Measurements from ENCODE around the gene DNAH8. TPM values are rescaled to one million over a fixed set of nuclear protein-coding genes. Genes with fewer than 3 reads are reported as not detected.

The DNAH8 gene
- polyA plus RNA-seq, 3 donors: not detected

DNA sequence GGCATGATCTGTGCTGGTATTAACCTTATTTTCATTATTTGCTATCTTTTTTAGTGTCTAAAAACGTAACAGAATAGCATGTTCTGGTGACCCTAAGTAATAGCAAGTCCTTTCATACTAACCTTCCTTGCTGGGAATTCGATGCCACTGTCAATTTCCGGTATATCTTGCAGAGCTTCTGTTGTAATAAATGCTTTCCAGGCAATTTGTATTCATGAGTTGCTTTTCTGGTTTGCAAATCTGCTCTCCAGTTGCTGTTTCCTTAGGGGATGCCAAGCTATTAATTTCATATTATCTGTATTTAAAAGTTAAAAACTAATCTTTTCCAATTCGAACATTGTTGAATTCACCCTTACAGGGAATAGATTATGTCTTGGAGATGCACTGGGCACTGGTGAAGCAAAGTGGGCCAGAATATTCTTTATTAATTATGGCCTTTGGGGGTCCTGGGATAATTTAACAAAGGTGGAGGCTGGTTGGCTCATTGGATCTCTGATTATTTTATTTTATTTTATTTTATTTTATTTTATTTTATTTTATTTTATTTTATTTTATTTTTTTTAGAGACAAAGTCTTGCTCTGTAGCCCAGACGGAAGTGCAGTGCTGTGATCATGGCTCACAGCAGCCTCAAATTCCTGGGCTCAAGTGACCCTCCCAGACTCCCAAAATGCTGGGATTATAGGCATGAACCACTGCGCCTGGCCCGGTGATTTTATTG lies 209.8 kb downstream of the DNAH8 start:
- Histone ChIP-seq H3K4me1 (ENCODE audit: control insufficient read depth in 1 of 2, insufficient read depth in 2 of 2, low read length in 2 of 2) (no peaks in the 10 kb centered on the region), H3K4me2 (replicated peaks; ENCODE audit: extremely low read depth, low read length, poor library complexity, severe bottlenecking) (no peak overlapping the region), H3K27ac (ENCODE audit: low read depth in 1 of 2, low read length in 2 of 2) (no peak overlapping the region), H3K27me3 (ENCODE audit: control insufficient read depth in 2 of 2, insufficient read depth in 2 of 2, low read length in 2 of 2) (peaks cover 5% of the 10 kb centered on the region in 2 donors), H4K20me1 (ENCODE audit: insufficient read depth, low read length) (no peaks in the 10 kb centered on the region), H3K36me3 (replicated peaks in 1 of 2; ENCODE audit: control insufficient read depth in 1 of 2, insufficient read depth in 2 of 2, low read length in 2 of 2) (no peaks in the 10 kb centered on the region), H3K9me3 (replicated peaks in 1 of 2; ENCODE audit: control insufficient read depth in 1 of 2, insufficient read depth in 1 of 2, low read length in 2 of 2) (no peaks in the 10 kb centered on the region), H3K79me2 (ENCODE audit: insufficient read depth, low read length) (no peaks in the 10 kb centered on the region), H3K4me3 (replicated peaks in 1 of 3; ENCODE audit: low read depth in 2 of 3, low read length in 3 of 3) (no peak overlapping the region), H2AFZ (ENCODE audit: insufficient read depth, low read depth, low read length, poor library complexity, severe bottlenecking) (no peak overlapping the region), H3K9ac (ENCODE audit: insufficient read depth, low read length, poor library complexity, severe bottlenecking) (no peak overlapping the region)
- Mint-ChIP-seq H3K36me3 (no peaks in the 10 kb centered on the region), H3K27ac (no peak overlapping the region), H3K27me3 (ENCODE audit: low read depth in 3 of 3) (peaks cover 0 to 8% (median 0%) of the 10 kb centered on the region in 3 donors), H3K4me3 (no peak overlapping the region), H3K9me3 (no peaks in the 10 kb centered on the region), H3K4me1 (no peaks in the 10 kb centered on the region)
- intact Hi-C loops (cut with micrococcal nuclease): no loop called here
- TF ChIP-seq, protein P1, sequence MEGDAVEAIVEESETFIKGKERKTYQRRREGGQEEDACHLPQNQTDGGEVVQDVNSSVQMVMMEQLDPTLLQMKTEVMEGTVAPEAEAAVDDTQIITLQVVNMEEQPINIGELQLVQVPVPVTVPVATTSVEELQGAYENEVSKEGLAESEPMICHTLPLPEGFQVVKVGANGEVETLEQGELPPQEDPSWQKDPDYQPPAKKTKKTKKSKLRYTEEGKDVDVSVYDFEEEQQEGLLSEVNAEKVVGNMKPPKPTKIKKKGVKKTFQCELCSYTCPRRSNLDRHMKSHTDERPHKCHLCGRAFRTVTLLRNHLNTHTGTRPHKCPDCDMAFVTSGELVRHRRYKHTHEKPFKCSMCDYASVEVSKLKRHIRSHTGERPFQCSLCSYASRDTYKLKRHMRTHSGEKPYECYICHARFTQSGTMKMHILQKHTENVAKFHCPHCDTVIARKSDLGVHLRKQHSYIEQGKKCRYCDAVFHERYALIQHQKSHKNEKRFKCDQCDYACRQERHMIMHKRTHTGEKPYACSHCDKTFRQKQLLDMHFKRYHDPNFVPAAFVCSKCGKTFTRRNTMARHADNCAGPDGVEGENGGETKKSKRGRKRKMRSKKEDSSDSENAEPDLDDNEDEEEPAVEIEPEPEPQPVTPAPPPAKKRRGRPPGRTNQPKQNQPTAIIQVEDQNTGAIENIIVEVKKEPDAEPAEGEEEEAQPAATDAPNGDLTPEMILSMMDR (IDR thresholded peaks at IDR 0.05): no peak
- WGBS (ENCODE audit: insufficient coverage): no CpG with 5 or more reads among the region's 7 CpGs
- DNase-seq: no peak

DNA sequence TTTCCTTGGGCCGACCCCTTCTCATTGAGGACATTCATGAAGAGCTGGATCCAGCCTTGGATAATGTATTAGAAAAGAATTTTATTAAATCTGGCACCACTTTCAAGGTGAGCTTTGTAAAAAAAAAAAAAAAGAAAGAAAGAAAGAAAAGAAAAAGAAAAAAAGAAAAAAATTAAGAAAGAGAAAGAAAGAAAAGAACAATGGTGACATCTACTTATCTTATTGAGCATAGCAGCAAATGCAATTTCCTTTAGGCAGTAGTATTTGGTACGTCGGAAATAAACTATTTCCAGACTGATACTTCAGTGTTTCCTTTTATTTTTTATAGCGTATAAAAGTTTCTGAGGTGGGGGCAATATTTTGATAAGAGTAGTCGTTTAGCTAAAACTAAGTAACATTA lies 214.4 kb downstream of the DNAH8 start:
- TF ChIP-seq, protein P1 (IDR thresholded peaks at IDR 0.05): no peak
- Histone ChIP-seq H3K9ac (ENCODE audit: insufficient read depth, low read length, poor library complexity, severe bottlenecking) (no peak overlapping the region), H3K4me2 (replicated peaks; ENCODE audit: extremely low read depth, low read length, poor library complexity, severe bottlenecking) (no peak overlapping the region), H3K4me1 (ENCODE audit: control insufficient read depth in 1 of 2, insufficient read depth in 2 of 2, low read length in 2 of 2) (no peaks in the 10 kb centered on the region), H2AFZ (ENCODE audit: insufficient read depth, low read depth, low read length, poor library complexity, severe bottlenecking) (no peak overlapping the region), H3K9me3 (replicated peaks in 1 of 2; ENCODE audit: control insufficient read depth in 1 of 2, insufficient read depth in 1 of 2, low read length in 2 of 2) (no peaks in the 10 kb centered on the region), H4K20me1 (ENCODE audit: insufficient read depth, low read length) (no peaks in the 10 kb centered on the region), H3K4me3 (replicated peaks in 1 of 3; ENCODE audit: low read depth in 2 of 3, low read length in 3 of 3) (no peak overlapping the region), H3K27me3 (ENCODE audit: control insufficient read depth in 2 of 2, insufficient read depth in 2 of 2, low read length in 2 of 2) (peaks cover 5 to 7% of the 10 kb centered on the region in 2 donors), H3K27ac (ENCODE audit: low read depth in 1 of 2, low read length in 2 of 2) (no peak overlapping the region), H3K36me3 (replicated peaks in 1 of 2; ENCODE audit: control insufficient read depth in 1 of 2, insufficient read depth in 2 of 2, low read length in 2 of 2) (no peaks in the 10 kb centered on the region), H3K79me2 (ENCODE audit: insufficient read depth, low read length) (no peaks in the 10 kb centered on the region)
- intact Hi-C loops (cut with micrococcal nuclease): no loop called here
- no peaks in the 10 kb centered on the region for H3K36me3 Mint-ChIP-seq
- H3K4me3 Mint-ChIP-seq: no peak overlapping the region
- peaks cover 0 to 9% (median 2%) of the 10 kb centered on the region in 3 donors for H3K27me3 Mint-ChIP-seq (ENCODE audit: low read depth in 3 of 3)
- no peaks in the 10 kb centered on the region for H3K4me1 Mint-ChIP-seq
- H3K9me3 Mint-ChIP-seq: no peaks in the 10 kb centered on the region
- no peak for DNase-seq
- no CpG with 5 or more reads among the region's 5 CpGs for WGBS (ENCODE audit: insufficient coverage)
- H3K27ac Mint-ChIP-seq: no peak overlapping the region

Measured in CD14-positive monocyte (primary cell).